HUES6 (cell line): ENCODE measurements around the gene TRMT2A.
A peak's percentile ranks its signal among the peaks of the same experiment; 100 is the strongest.

ENCODE experiments used
- H3K27ac ChIP-seq: 2 replicates; pipeline ENCODE4 v1.7.0; 2013; ENCODE audit warnings: low read depth, mild to moderate bottlenecking, low read length, inconsistent platforms
- H3K27me3 ChIP-seq: 2 replicates; pipeline ENCODE4 v1.6.1; 2013; ENCODE audit warnings: low read length; ENCODE audit not compliant: control insufficient read depth, insufficient read depth
- H3K36me3 ChIP-seq: 2 replicates; pipeline ENCODE4 v1.6.1; 2013; ENCODE audit warnings: low read length; ENCODE audit not compliant: control insufficient read depth, insufficient read depth
- H3K4me1 ChIP-seq: 2 replicates; pipeline ENCODE4 v1.6.1; 2013; ENCODE audit warnings: low read length; ENCODE audit not compliant: control insufficient read depth, insufficient read depth
- H3K4me3 ChIP-seq: 2 replicates; pipeline ENCODE4 v1.5.1; 2013; ENCODE audit warnings: low read depth, low read length
- H3K9ac ChIP-seq: one replicate; pipeline ENCODE4 v1.6.1; 2013; ENCODE audit warnings: mild to moderate bottlenecking, low read length
- H3K9me3 ChIP-seq: 2 replicates; pipeline ENCODE4 v1.6.1; 2013; ENCODE audit warnings: low read depth, low read length; ENCODE audit not compliant: control insufficient read depth, insufficient read depth

Gene TRMT2A

GRCh38 chr22:20147237-20147988, 30.4 kb upstream of the TRMT2A start:
- H3K27me3 ChIP-seq, result no peaks in the 10 kb centered on the region
- H3K36me3 ChIP-seq, result peaks cover 4% of the 10 kb centered on the region; the same call in 1 of the 2 replicates
- no peaks in the 10 kb centered on the region for H3K9me3 ChIP-seq
- no peak overlapping the region for H3K9ac ChIP-seq
- no peak overlapping the region for H3K27ac ChIP-seq
- H3K4me1 ChIP-seq, result no peaks in the 10 kb centered on the region
- H3K4me3 ChIP-seq, result no peak overlapping the region

DNA sequence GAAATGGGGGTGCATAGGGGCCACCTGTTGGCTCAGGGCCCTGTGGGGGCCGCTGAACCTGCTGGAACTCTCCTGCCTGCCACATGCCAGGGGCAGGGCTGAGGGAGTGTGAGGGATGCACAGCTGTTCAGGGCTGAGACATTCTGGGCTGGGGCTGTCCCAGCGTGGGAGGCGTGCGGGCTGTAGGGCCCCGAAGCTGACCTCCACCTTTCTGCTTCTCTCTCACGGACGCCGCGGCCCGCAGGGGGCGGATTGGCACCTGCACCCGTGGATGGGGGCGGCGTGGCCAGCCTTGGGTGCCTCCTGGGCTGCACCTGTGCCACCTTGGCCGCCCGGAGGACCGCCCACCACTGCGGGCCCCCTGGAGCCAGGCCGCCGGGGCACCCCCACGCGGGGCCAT, 29.8 kb upstream of the TRMT2A start:
- Histone ChIP-seq H3K4me3 (no peak overlapping the region), H3K36me3 (peaks cover 4% of the 10 kb centered on the region; the same call in 1 of the 2 replicates), H3K27me3 (no peaks in the 10 kb centered on the region), H3K9me3 (no peaks in the 10 kb centered on the region), H3K9ac (no peak overlapping the region), H3K4me1 (no peaks in the 10 kb centered on the region), H3K27ac (no peak overlapping the region)

GRCh38 chr22:20145832-20146223, 28.8 kb upstream of the TRMT2A start:
- Histone ChIP-seq H3K9me3 (no peaks in the 10 kb centered on the region), H3K4me1 (no peaks in the 10 kb centered on the region), H3K27ac (no peak overlapping the region), H3K9ac (no peak overlapping the region), H3K27me3 (no peaks in the 10 kb centered on the region), H3K4me3 (no peak overlapping the region), H3K36me3 (peaks cover 4% of the 10 kb centered on the region; the same call in 1 of the 2 replicates)

DNA sequence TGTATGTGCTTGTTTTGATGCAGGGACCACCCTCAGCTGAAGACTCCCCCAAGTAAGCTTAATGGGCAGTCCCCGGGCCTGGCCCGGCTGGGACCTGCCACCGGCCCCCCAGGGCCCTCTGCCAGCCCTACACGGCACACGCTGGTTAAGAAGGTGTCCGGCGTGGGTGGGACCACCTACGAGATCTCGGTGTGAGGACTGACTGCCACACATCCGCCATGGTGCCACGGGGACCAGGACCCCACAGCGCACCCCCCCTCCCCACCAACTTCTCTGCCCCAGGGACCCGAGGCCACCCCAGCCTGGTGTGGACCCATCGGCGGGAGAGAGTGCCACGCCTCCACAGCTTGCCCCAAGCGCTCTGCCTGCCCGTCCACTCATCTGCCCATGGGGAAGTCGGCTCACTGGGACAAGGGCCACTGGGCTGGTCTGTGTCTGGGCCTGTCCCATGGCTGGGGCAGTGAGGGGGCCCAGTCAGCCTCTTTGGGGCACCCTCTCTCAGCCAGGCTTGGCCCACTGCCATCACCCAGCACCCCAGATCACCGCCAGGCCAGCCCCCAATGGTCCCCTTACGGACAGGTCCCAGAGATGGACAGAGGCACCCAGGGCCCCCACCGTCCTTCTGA, 28.3 kb upstream of the TRMT2A start:
- Histone ChIP-seq H3K4me3 (no peak overlapping the region), H3K27me3 (no peaks in the 10 kb centered on the region), H3K4me1 (no peaks in the 10 kb centered on the region), H3K9me3 (no peaks in the 10 kb centered on the region), H3K9ac (no peak overlapping the region), H3K27ac (no peak overlapping the region), H3K36me3 (peaks cover 4% of the 10 kb centered on the region; the same call in 1 of the 2 replicates)

- peaks cover 13% of the 10 kb centered on the region for H3K36me3 ChIP-seq
- no peak overlapping the region for H3K9ac ChIP-seq
- no peaks in the 10 kb centered on the region for H3K27me3 ChIP-seq
- H3K4me1 ChIP-seq, result no peaks in the 10 kb centered on the region
- H3K4me3 ChIP-seq, result no peak overlapping the region
- H3K27ac ChIP-seq, result no peak overlapping the region
- H3K9me3 ChIP-seq, result no peaks in the 10 kb centered on the region
These were observed 27.0 kb upstream of the TRMT2A start for GRCh38 chr22:20143883-20144665.

DNA sequence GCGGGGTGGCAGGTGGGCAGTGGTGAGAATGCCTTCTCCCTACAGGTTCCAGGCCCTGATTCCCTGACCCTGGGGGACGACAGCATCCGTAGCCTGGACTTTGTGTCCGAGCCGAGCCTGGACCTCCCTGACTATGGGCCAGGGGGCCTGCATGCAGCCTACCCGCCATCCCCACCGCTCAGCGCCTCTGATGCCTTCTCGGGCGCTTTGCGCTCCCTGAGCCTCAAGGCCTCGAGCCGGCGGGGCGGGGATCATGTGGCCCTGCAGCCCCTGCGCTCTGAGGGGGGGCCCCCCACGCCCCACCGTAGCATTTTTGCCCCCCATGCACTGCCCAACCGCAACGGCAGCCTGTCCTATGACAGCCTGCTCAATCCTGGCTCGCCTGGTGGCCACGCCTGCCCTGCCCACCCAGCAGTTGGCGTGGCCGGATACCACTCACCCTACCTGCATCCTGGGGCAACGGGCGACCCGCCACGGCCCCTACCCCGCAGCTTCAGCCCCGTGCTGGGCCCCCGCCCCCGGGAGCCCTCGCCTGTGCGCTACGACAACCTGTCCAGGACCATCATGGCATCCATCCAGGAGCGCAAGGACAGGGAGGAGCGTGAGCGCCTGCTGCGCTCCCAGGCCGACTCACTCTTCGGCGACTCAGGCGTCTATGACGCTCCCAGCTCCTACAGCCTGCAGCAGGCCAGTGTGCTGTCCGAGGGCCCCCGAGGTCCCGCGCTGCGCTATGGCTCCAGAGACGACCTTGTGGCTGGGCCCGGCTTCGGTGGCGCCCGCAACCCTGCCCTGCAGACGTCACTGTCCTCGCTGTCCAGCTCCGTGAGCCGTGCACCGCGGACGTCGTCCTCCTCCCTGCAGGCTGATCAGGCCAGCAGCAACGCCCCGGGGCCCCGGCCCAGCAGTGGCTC, 25.9 kb upstream of the TRMT2A start:
- Histone ChIP-seq H3K9ac (no peak overlapping the region), H3K36me3 (peaks cover 14% of the 10 kb centered on the region), H3K4me3 (no peak overlapping the region), H3K27ac (no peak overlapping the region), H3K27me3 (no peaks in the 10 kb centered on the region), H3K9me3 (no peaks in the 10 kb centered on the region), H3K4me1 (no peaks in the 10 kb centered on the region)

GRCh38 chr22:20141186-20142077, 24.4 kb upstream of the TRMT2A start:
- H3K9me3 ChIP-seq, result no peaks in the 10 kb centered on the region
- H3K9ac ChIP-seq, result no peak overlapping the region
- H3K27me3 ChIP-seq, result no peaks in the 10 kb centered on the region
- H3K4me3 ChIP-seq, result no peak overlapping the region
- H3K4me1 ChIP-seq, result no peaks in the 10 kb centered on the region
- H3K36me3 ChIP-seq, result peaks cover 14% of the 10 kb centered on the region
- peak overlapping the region; percentile 33; the same call in 1 of the 2 replicates for H3K27ac ChIP-seq

GRCh38 chr22:20140521-20140964, 23.5 kb upstream of the TRMT2A start:
- Histone ChIP-seq H3K27ac (no peak overlapping the region), H3K9me3 (no peaks in the 10 kb centered on the region), H3K27me3 (no peaks in the 10 kb centered on the region), H3K4me3 (no peak overlapping the region), H3K4me1 (no peaks in the 10 kb centered on the region), H3K36me3 (peaks cover 14% of the 10 kb centered on the region), H3K9ac (no peak overlapping the region)

GRCh38 chr22:20140107-20140445, 23.1 kb upstream of the TRMT2A start:
- Histone ChIP-seq H3K27me3 (no peaks in the 10 kb centered on the region), H3K4me3 (no peak overlapping the region), H3K9me3 (no peaks in the 10 kb centered on the region), H3K9ac (no peak overlapping the region), H3K27ac (no peak overlapping the region), H3K36me3 (peaks cover 14% of the 10 kb centered on the region), H3K4me1 (no peaks in the 10 kb centered on the region)
